HG03520 (cell line): ENCODE results near the gene RNF19B.

Source experiments
- ATAC-seq: cut with Tn5 transposase; IDR thresholded peaks from one replicate; pipeline ENCODE4 v1.9.1; 2021; ENCODE audit warnings: mild to moderate bottlenecking, moderate library complexity; ENCODE audit not compliant: unreplicated experiment

RNF19B gene

GRCh38 chr1:32891241-32891570 is 73.4 kb downstream of the RNF19B start:
- ATAC-seq = no peak

GRCh38 chr1:32890516-32891240 is 73.9 kb downstream of the RNF19B start:
- ATAC-seq = no peak

- no peak for ATAC-seq
Measured at GRCh38 chr1:32889731-32890278, 74.8 kb downstream of the RNF19B start.

- ATAC-seq = no peak
Measured at GRCh38 chr1:32888677-32889420, 75.8 kb downstream of the RNF19B start.

GRCh38 chr1:32888134-32888533 is 76.5 kb downstream of the RNF19B start:
- no peak for ATAC-seq

- no peak for ATAC-seq
Measured at GRCh38 chr1:32887623-32888022, 77.0 kb downstream of the RNF19B start.

GRCh38 chr1:32886828-32887414 is 77.7 kb downstream of the RNF19B start:
- no peak for ATAC-seq
